ENCODE measurements around the gene FNDC3B. TPM values are rescaled to one million over a fixed set of nuclear protein-coding genes. Genes with fewer than 3 reads are reported as not detected.
A peak's percentile ranks its signal among the peaks of the same experiment; 100 is the strongest.

Gene FNDC3B
- polyA plus RNA-seq, 2 of the 4 experiments (the other 2 are of a cell fraction): 29.5 to 33.6 TPM

DNA sequence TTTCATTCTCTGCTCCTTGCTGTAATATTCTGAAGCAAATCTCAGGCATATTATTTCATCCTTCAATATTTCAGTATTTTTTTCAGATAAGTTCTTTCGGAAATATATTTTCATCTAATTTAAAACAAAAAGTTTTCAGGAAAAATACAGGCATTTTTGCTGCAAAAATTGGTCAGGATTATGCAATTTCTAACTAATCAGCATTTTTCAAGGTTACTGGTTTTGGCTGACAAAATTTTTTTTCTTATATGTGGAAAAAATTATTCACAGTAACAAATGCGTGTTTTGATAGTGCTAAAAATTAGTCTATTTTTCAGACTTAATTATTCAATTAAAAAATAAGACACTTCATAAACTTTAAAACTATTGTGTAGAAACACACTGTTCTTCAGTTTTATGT, 31.4 kb downstream of the FNDC3B start:
- FAIRE-seq: no peak
- no peak for ATAC-seq
- Histone ChIP-seq H3K27ac (no peak overlapping the region), H3K4me1 (peaks cover 89% of the 10 kb centered on the region), H3K4me2 (no peak overlapping the region), H3K4me3 (no peak overlapping the region), H3K9me3 (no peaks in the 10 kb centered on the region)
- POLR2A ChIA-PET: no interaction called here
- DNase-seq (ENCODE audit: low read depth in 1 of 2, low spot score in 1 of 2): no peak
- WGBS (ENCODE audit: missing lambda C conversion rate): 92% methylated on average over 2 of the region's 2 CpGs
- CTCF ChIA-PET: no interaction called here
- TF ChIP-seq TP53 (CRISPR knock-in tag; IDR thresholded peaks at IDR 0.05) (no peak), MAFK (IDR thresholded peaks at IDR 0.05; ENCODE audit: partially characterized antibody) (peak; percentile 66)

DNA sequence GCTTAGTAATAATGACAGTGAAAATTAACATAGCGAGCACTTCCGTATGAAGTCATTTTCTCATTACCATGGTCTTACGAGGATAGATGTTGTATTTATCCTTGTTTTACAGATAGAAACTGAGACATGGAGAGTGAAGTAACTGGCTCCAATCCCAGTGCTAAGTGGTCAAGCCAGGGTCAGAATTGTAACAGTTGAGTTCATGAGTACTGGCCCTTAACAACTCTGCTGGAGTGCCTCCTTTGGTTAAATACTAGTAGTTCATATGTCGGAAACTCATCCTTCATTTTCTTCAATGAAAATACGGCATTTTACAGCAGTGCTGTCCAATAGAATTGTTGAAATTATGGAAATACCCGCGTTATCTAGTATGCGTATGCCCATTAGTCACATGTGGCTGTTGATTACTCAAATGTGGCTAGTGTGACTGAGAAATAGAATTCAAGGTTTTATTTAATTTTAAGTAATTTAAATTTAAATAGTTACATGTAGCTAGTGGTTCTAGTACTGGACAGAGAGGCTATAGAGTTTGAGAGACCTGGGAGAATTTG, 32.5 kb downstream of the FNDC3B start:
- Histone ChIP-seq H3K4me2 (no peak overlapping the region), H3K27ac (no peak overlapping the region), H3K4me3 (no peak overlapping the region), H3K4me1 (peaks cover 87% of the 10 kb centered on the region), H3K9me3 (no peaks in the 10 kb centered on the region)
- FAIRE-seq (no peak), DNase-seq (ENCODE audit: low read depth in 1 of 2, low spot score in 1 of 2) (no peak), ATAC-seq (no peak)
- TF ChIP-seq MYC (IDR thresholded peaks at IDR 0.05; ENCODE audit: borderline replicate concordance, low read length): no peak
- TF ChIP-seq MAZ (IDR thresholded peaks at IDR 0.05; ENCODE audit: borderline replicate concordance, low read depth, low read length): no peak
- TF ChIP-seq NFE2L2 (conservative IDR thresholded peaks at IDR 0.05; ENCODE audit: low read length): no peak
- TF ChIP-seq TP53 (CRISPR knock-in tag; IDR thresholded peaks at IDR 0.05): no peak
- TF ChIP-seq, protein P1, sequence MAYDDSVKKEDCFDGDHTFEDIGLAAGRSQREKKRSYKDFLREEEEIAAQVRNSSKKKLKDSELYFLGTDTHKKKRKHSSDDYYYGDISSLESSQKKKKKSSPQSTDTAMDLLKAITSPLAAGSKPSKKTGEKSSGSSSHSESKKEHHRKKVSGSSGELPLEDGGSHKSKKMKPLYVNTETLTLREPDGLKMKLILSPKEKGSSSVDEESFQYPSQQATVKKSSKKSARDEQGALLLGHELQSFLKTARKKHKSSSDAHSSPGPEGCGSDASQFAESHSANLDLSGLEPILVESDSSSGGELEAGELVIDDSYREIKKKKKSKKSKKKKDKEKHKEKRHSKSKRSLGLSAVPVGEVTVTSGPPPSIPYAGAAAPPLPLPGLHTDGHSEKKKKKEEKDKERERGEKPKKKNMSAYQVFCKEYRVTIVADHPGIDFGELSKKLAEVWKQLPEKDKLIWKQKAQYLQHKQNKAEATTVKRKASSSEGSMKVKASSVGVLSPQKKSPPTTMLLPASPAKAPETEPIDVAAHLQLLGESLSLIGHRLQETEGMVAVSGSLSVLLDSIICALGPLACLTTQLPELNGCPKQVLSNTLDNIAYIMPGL (CRISPR knock-in tag; IDR thresholded peaks at IDR 0.05; ENCODE audit: borderline replicate concordance): no peak
- TF ChIP-seq CHD4 (IDR thresholded peaks at IDR 0.05; ENCODE audit: borderline replicate concordance): no peak
- TF ChIP-seq, protein P2, sequence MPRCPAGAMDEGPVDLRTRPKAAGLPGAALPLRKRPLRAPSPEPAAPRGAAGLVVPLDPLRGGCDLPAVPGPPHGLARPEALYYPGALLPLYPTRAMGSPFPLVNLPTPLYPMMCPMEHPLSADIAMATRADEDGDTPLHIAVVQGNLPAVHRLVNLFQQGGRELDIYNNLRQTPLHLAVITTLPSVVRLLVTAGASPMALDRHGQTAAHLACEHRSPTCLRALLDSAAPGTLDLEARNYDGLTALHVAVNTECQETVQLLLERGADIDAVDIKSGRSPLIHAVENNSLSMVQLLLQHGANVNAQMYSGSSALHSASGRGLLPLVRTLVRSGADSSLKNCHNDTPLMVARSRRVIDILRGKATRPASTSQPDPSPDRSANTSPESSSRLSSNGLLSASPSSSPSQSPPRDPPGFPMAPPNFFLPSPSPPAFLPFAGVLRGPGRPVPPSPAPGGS (IDR thresholded peaks at IDR 0.05): no peak
- TF ChIP-seq NPAS2 (CRISPR knock-in tag; IDR thresholded peaks at IDR 0.05; ENCODE audit: borderline replicate concordance): no peak
- TF ChIP-seq ELK1 (IDR thresholded peaks at IDR 0.05; ENCODE audit: low read depth, low read length): no peak
- no peak for TF ChIP-seq RFX5 (IDR thresholded peaks at IDR 0.05)
- no peak for TF ChIP-seq CBX2 (IDR thresholded peaks at IDR 0.05; ENCODE audit: borderline replicate concordance, low read depth)
- no peak for TF ChIP-seq KDM1A (IDR thresholded peaks at IDR 0.05; ENCODE audit: low read depth)
- TF ChIP-seq RAD21 (conservative IDR thresholded peaks at IDR 0.05 in 1 of 2, IDR thresholded peaks at IDR 0.05 in 1 of 2): no peak
- WGBS (ENCODE audit: missing lambda C conversion rate): 99% methylated on average over 8 of the region's 8 CpGs
- ChIA-PET POLR2A (interaction anchor here (0.5 kb wide), 1 partner anchor 146 kb away, joined by 3 read pairs; no protein-coding TSS in a partner anchor), CTCF (no interaction called here)

DNA sequence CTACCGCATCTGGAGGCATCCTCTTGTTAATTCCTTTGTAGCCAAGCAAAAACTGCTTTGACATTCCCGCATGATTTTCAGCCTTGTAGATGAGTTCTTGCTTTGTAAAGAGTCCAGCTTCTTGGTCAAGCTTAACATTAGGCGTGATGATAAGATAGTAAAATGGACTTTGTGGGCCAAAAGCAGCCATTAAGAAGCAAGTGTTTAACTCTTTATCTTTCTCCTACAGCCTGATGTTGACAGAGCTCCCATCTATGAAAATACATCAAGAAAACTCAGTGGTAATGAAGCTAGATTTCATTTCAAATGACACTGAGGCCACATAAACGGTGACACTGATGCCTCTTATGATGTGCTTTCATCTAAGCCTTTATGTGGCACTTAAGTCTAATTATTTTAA, 33.2 kb downstream of the FNDC3B start:
- FAIRE-seq: no peak
- Histone ChIP-seq H3K4me2 (peak overlapping the region; percentile 22; the same call in 2 of the 3 replicates), H3K9me3 (no peaks in the 10 kb centered on the region), H3K4me3 (no peak overlapping the region), H3K27ac (no peak overlapping the region), H3K4me1 (peaks cover 84% of the 10 kb centered on the region)
- ATAC-seq: no peak
- DNase-seq (ENCODE audit: low read depth in 1 of 2, low spot score in 1 of 2): no peak
- POLR2A ChIA-PET: interaction anchor here (0.5 kb wide), 1 partner anchor 146 kb away, joined by 3 read pairs; no protein-coding TSS in a partner anchor
- 85% methylated on average over 4 of the region's 4 CpGs for WGBS (ENCODE audit: missing lambda C conversion rate)
- CTCF ChIA-PET: interaction anchor here (0.6 kb wide), 1 partner anchor 426 kb away, joined by 3 read pairs; no protein-coding TSS in a partner anchor
- TF ChIP-seq NR3C1 (IDR thresholded peaks at IDR 0.05) (no peak), EHF (CRISPR knock-in tag; IDR thresholded peaks at IDR 0.05) (no peak), ZC3H11A (IDR thresholded peaks at IDR 0.05) (no peak), FOXS1 (CRISPR knock-in tag; IDR thresholded peaks at IDR 0.05) (no peak), NFE2L2 (conservative IDR thresholded peaks at IDR 0.05; ENCODE audit: low read length) (no peak), RNF2 (IDR thresholded peaks at IDR 0.05; ENCODE audit: borderline replicate concordance, low read depth) (no peak), POLR2AphosphoS2 (conservative IDR thresholded peaks at IDR 0.05; ENCODE audit: low read length) (no peak), KDM5A (IDR thresholded peaks at IDR 0.05) (no peak), HOXA7 (CRISPR knock-in tag; IDR thresholded peaks at IDR 0.05) (no peak)
- TF ChIP-seq, protein P3, sequence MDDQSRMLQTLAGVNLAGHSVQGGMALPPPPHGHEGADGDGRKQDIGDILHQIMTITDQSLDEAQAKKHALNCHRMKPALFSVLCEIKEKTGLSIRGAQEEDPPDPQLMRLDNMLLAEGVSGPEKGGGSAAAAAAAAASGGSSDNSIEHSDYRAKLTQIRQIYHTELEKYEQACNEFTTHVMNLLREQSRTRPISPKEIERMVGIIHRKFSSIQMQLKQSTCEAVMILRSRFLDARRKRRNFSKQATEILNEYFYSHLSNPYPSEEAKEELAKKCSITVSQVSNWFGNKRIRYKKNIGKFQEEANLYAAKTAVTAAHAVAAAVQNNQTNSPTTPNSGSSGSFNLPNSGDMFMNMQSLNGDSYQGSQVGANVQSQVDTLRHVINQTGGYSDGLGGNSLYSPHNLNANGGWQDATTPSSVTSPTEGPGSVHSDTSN (IDR thresholded peaks at IDR 0.05): no peak
- TF ChIP-seq, protein P4, sequence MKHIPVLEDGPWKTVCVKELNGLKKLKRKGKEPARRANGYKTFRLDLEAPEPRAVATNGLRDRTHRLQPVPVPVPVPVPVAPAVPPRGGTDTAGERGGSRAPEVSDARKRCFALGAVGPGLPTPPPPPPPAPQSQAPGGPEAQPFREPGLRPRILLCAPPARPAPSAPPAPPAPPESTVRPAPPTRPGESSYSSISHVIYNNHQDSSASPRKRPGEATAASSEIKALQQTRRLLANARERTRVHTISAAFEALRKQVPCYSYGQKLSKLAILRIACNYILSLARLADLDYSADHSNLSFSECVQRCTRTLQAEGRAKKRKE (CRISPR knock-in tag; IDR thresholded peaks at IDR 0.05; ENCODE audit: low read depth): no peak
- TF ChIP-seq, protein P1 (CRISPR knock-in tag; IDR thresholded peaks at IDR 0.05; ENCODE audit: borderline replicate concordance): no peak

Data from A549 (cell line).